ENCODE results near the gene SLC35A4. TPM values are rescaled to one million over a fixed set of nuclear protein-coding genes. Genes with fewer than 3 reads are reported as not detected.

The SLC35A4 gene
- total RNA-seq, 1 donor from 2014 or later: 106 TPM

- peaks cover 3% of the 10 kb centered on the region for H3K36me3 Mint-ChIP-seq (ENCODE audit: low read depth)
- DNase-seq (ENCODE audit: low read depth, low spot score): no peak
- H3K9me3 Mint-ChIP-seq: no peaks in the 10 kb centered on the region
- H3K4me1 Mint-ChIP-seq: peaks cover 33% of the 10 kb centered on the region
- no peak for TF ChIP-seq CTCF (conservative IDR thresholded peaks at IDR 0.05)
- H3K27ac Mint-ChIP-seq (ENCODE audit: unreplicated experiment): no peak overlapping the region
- peak overlapping the region; percentile 72 for H3K4me3 Mint-ChIP-seq
- H3K27me3 Mint-ChIP-seq (ENCODE audit: low read depth): no peaks in the 10 kb centered on the region
Observed at GRCh38 chr5:140566665-140567064, 2.0 kb downstream of the SLC35A4 start.

- peaks cover 3% of the 10 kb centered on the region for H3K36me3 Mint-ChIP-seq (ENCODE audit: low read depth)
- no peak overlapping the region for H3K27ac Mint-ChIP-seq (ENCODE audit: unreplicated experiment)
- no peaks in the 10 kb centered on the region for H3K27me3 Mint-ChIP-seq (ENCODE audit: low read depth)
- DNase-seq (ENCODE audit: low read depth, low spot score): no peak
- no peaks in the 10 kb centered on the region for H3K9me3 Mint-ChIP-seq
- H3K4me3 Mint-ChIP-seq: peak overlapping the region; percentile 79
- TF ChIP-seq CTCF (conservative IDR thresholded peaks at IDR 0.05): no peak
- H3K4me1 Mint-ChIP-seq: peaks cover 33% of the 10 kb centered on the region
Observed at GRCh38 chr5:140567136-140567818, 2.6 kb downstream of the SLC35A4 start.

- peaks cover 3% of the 10 kb centered on the region for H3K36me3 Mint-ChIP-seq (ENCODE audit: low read depth)
- no peak for TF ChIP-seq CTCF (conservative IDR thresholded peaks at IDR 0.05)
- H3K27me3 Mint-ChIP-seq (ENCODE audit: low read depth): no peaks in the 10 kb centered on the region
- peak overlapping the region; percentile 79 for H3K4me3 Mint-ChIP-seq
- peaks cover 28% of the 10 kb centered on the region for H3K4me1 Mint-ChIP-seq
- DNase-seq (ENCODE audit: low read depth, low spot score): no peak
- H3K9me3 Mint-ChIP-seq: no peaks in the 10 kb centered on the region
- H3K27ac Mint-ChIP-seq (ENCODE audit: unreplicated experiment): no peak overlapping the region
Observed at GRCh38 chr5:140567871-140568270, 3.2 kb downstream of the SLC35A4 start.

GRCh38 chr5:140568443-140569063, 3.9 kb downstream of the SLC35A4 start:
- Mint-ChIP-seq H3K4me1 (peaks cover 24% of the 10 kb centered on the region), H3K36me3 (ENCODE audit: low read depth) (peaks cover 3% of the 10 kb centered on the region), H3K27ac (ENCODE audit: unreplicated experiment) (peak overlapping the region; percentile 75), H3K4me3 (peak overlapping the region; percentile 79), H3K9me3 (no peaks in the 10 kb centered on the region), H3K27me3 (ENCODE audit: low read depth) (no peaks in the 10 kb centered on the region)
- TF ChIP-seq CTCF (conservative IDR thresholded peaks at IDR 0.05): no peak
- no peak for DNase-seq (ENCODE audit: low read depth, low spot score)

- H3K9me3 Mint-ChIP-seq: no peaks in the 10 kb centered on the region
Observed at GRCh38 chr5:140569197-140569596, 4.6 kb downstream of the SLC35A4 start.

More at GRCh38 chr5:140569197-140569596, 4.6 kb downstream of the SLC35A4 start:
- H3K4me1 Mint-ChIP-seq: peaks cover 18% of the 10 kb centered on the region
- peak overlapping the region; percentile 79 for H3K4me3 Mint-ChIP-seq
- peaks cover 3% of the 10 kb centered on the region for H3K36me3 Mint-ChIP-seq (ENCODE audit: low read depth)
- no peaks in the 10 kb centered on the region for H3K27me3 Mint-ChIP-seq (ENCODE audit: low read depth)
- DNase-seq (ENCODE audit: low read depth, low spot score): no peak
- H3K27ac Mint-ChIP-seq (ENCODE audit: unreplicated experiment): no peak overlapping the region
- TF ChIP-seq CTCF (conservative IDR thresholded peaks at IDR 0.05): no peak

Measured in neural crest cell (in vitro differentiated cells).